Ovary (tissue), 9 donors: ENCODE results near the gene BAZ2B. TPM values are rescaled to one million over a fixed set of nuclear protein-coding genes. Genes with fewer than 3 reads are reported as not detected.

Experiments
- DNase-seq, 5 donors: peaks; one replicate each; pipeline ENCODE4 v3.0.0-alpha.2; 2019 to 2020
- H3K27ac ChIP-seq, 2 donors: fragments of 200-600 bp; one replicate each; pipeline versions ENCODE4 v1.5.1 to v1.8.0; 2019 to 2022
- H3K27me3 ChIP-seq: fragments of 200-600 bp; one replicate; pipeline ENCODE4 v1.8.0; 2022
- H3K36me3 ChIP-seq: fragments of 200-600 bp; sonication (generic); one replicate; pipeline ENCODE4 v1.5.1; 2019
- H3K4me1 ChIP-seq: one replicate; pipeline ENCODE4 v1.8.1; 2013; ENCODE audit warnings: mild to moderate bottlenecking, moderate library complexity; ENCODE audit not compliant: insufficient read depth
- H3K4me3 ChIP-seq: fragments of 200-600 bp; sonication (generic); one replicate; pipeline ENCODE4 v1.5.1; 2017
- H3K9me3 ChIP-seq, 2 donors: fragments of 200-600 bp in 1 of 2; sonication (generic) in 1 of 2; one replicate each; pipeline versions ENCODE4 v1.5.1 to v1.8.1; 2013 to 2019; ENCODE audit warnings: mild to moderate bottlenecking in 1 of 2, moderate library complexity in 1 of 2
- CTCF ChIP-seq, 3 donors: fragments of 450-650 bp in 2 of 3; fragments of 200-600 bp in 1 of 3; IDR thresholded peaks; one replicate each; pipeline versions ENCODE4 v1.5.1 to v1.8.0; 2016 to 2022; ENCODE audit warnings: antibody characterized with exemption in 3 of 3, mild to moderate bottlenecking in 1 of 3
- EP300 ChIP-seq: sonication (generic); formaldehyde crosslinking; IDR thresholded peaks from one replicate; pipeline ENCODE4 v1.6.1; 2017; ENCODE audit warnings: antibody characterized with exemption
- POLR2A ChIP-seq: fragments of 450-650 bp; IDR thresholded peaks from one replicate; pipeline ENCODE4 v1.6.1; 2017; ENCODE audit warnings: antibody characterized with exemption, mild to moderate bottlenecking, moderate library complexity
- WGBS, 3 donors: extraction: QIAGEN DNeasy Blood & Tissue Kit in 1 of 3; methylation state at CpG; one replicate each; pipeline versions ENCODE4 v1.1.5 to v1.1.7; 2013 to 2017; 5-methylcytosine and 5-hydroxymethylcytosine counted together
- intact Hi-C, 4 donors: fragments of 100-400 bp; cut with DNase I; formaldehyde crosslinking; loops; one replicate each; pipeline versions ENCODE4 v1.11.0 to v1.15.1; 2022 to 2023
- polyA plus RNA-seq, 2 donors: library from polyadenylated mRNA; stranded (reverse); fragments of 200-250 nt in 1 of 2; fragments of 350-450 nt in 1 of 2; fragmentation: Illumina TruSeq in 1 of 2; extraction: RNeasy Lipid Tissue Mini Kit (QIAGEN cat#74804) in 1 of 2; gene quantifications; one replicate each; pipeline ENCODE4 v1.2.3, GENCODE V29; 2013 to 2014
- total RNA-seq, 7 donors: library from RNA; depleted of rRNA in 2 of 7; stranded (reverse); fragments of >200 nt in 2 of 7; fragmentation: NEBNext Ultra II Directional in 3 of 7; extraction: Animal tissue kit (Norgen Biotek cat#: 25700) in 3 of 7; gene quantifications; one replicate each; pipeline versions ENCODE4 v1.1.0 to v1.2.4, GENCODE V29; 2016 to 2023
- donor health status: DM: no; HTN: no; CAD: no; lungs with moderate emphysema.
- donor health status: DM: no; HTN: no; CAD: no.
- donor health status: Bipolar disorder and iron deficiency.
- donor health status: DM: yes; HTN: yes; CAD: no.
- donor health status: DM: no; HTN: no; CAD: no.
- donor health status: DM: yes; HTN: yes; CAD: no.

Gene BAZ2B
- total and polyA plus RNA-seq, 9 donors, result 31.8 to 131 (median 99.4) TPM

DNA sequence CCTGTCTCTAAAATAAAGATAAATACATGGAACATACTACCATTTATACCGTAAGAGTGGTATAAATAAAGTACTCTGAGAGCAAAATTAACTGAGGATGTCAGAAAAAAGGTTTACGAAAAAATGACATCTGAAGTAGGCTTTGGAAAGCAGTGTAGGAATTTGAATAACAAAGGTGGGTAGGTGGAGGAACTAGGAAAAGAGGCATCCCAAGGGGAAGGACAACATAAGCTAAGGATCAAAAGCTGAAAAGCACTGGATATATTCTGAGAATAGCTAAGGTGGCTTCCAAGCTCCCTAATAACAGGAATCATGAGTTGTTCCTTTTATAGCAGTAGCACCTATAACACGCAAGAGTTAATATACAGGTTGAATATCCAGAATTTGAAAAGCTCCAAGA lies 91.3 kb downstream of the BAZ2B start:
- no peak for TF ChIP-seq EP300
- TF ChIP-seq CTCF (IDR thresholded peaks at IDR 0.05), result no peak
- no peak for TF ChIP-seq POLR2A
- H3K4me3 ChIP-seq, result no peak overlapping the region
- H3K36me3 ChIP-seq, result no peaks in the 10 kb centered on the region
- H3K27ac ChIP-seq, result no peak overlapping the region
- WGBS, 3 donors, result 94 to 99% (median 97%) methylated on average over 3 of the region's 3 CpGs
- DNase-seq, result no peak
- H3K27me3 ChIP-seq, result no peaks in the 10 kb centered on the region
- no peaks in the 10 kb centered on the region for H3K9me3 ChIP-seq
- intact Hi-C loops, result no loop called here
- H3K4me1 ChIP-seq, result no peaks in the 10 kb centered on the region

- H3K4me3 ChIP-seq, result no peak overlapping the region
- no peak for DNase-seq
- intact Hi-C loops, result no loop called here
- TF ChIP-seq CTCF (IDR thresholded peaks at IDR 0.05) (no peak), EP300 (no peak), POLR2A (no peak)
- H3K36me3 ChIP-seq, result no peaks in the 10 kb centered on the region
- H3K27me3 ChIP-seq, result no peaks in the 10 kb centered on the region
- no peaks in the 10 kb centered on the region for H3K4me1 ChIP-seq
- WGBS, 3 donors, result 75 to 89% (median 89%) methylated on average over 2 of the region's 2 CpGs
- H3K27ac ChIP-seq, result no peak overlapping the region
- H3K9me3 ChIP-seq, result no peaks in the 10 kb centered on the region
Observed at GRCh38 chr2:159521272-159521671, 95.1 kb downstream of the BAZ2B start.

- no peak for DNase-seq
- Histone ChIP-seq H3K27me3 (no peaks in the 10 kb centered on the region), H3K4me1 (no peaks in the 10 kb centered on the region), H3K27ac (peak overlapping the region in 1 of 2 donors; percentile 49), H3K4me3 (no peak overlapping the region), H3K9me3 (no peaks in the 10 kb centered on the region), H3K36me3 (no peaks in the 10 kb centered on the region)
- WGBS, 3 donors, result 51 to 69% (median 65%) methylated on average over 3 of the region's 3 CpGs
- intact Hi-C loops, result no loop called here
- TF ChIP-seq EP300 (no peak), CTCF (IDR thresholded peaks at IDR 0.05) (no peak), POLR2A (no peak)
Observed at GRCh38 chr2:159518321-159519005, 97.9 kb downstream of the BAZ2B start.

DNA sequence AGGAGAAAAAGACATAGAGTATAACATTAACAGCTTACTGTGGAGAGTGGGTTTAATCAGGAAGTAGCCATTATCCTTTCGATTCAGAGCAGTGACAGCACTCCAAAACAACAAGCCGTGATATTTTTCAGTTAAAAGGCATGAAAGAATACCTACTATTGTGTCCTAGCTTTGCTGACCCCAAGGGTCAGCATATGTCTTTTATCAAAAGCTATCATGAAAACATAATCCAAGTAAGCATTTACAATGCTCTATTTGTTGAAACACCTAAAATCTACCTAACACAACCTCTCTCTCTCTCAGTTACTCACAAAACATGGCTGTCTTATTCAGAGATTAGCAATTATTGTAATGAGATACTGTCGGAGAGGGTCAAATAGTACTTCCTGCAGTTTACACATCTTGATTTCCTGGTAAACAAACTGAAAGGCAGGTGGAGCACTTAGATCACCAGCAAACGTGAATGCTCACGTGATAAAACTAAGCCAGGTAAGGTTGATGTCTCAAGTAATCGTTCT lies 100.0 kb downstream of the BAZ2B start:
- TF ChIP-seq CTCF (IDR thresholded peaks at IDR 0.05), result no peak
- no peak for TF ChIP-seq POLR2A
- TF ChIP-seq EP300, result no peak
- no peak for DNase-seq
- no peaks in the 10 kb centered on the region for H3K36me3 ChIP-seq
- H3K9me3 ChIP-seq, result no peaks in the 10 kb centered on the region
- 5 to 8% (median 6%) methylated on average over 6 of the region's 6 CpGs for WGBS, 3 donors
- intact Hi-C loops, result no loop called here
- no peaks in the 10 kb centered on the region for H3K27me3 ChIP-seq
- peaks cover 2% of the 10 kb centered on the region for H3K4me1 ChIP-seq
- peak overlapping the region; percentile 31 for H3K4me3 ChIP-seq
- peak overlapping the region; percentile 26 to 81 for H3K27ac ChIP-seq
